OCI-LY3 (cell line): Measurements from ENCODE around the gene WNT11.

Experiments used
- EZH2phosphoT487 ChIP-seq: fragments of 200-600 bp; shearing (Covaris generic); IDR thresholded peaks from 2 replicates; pipeline ENCODE4 v1.6.1; 2018; ENCODE audit warnings: antibody characterized with exemption, mixed run types, low read depth
- TF ChIP-seq, protein P1 (sequence below): fragments of 200-600, 300-600 bp; sonication (generic); IDR thresholded peaks from 2 replicates; pipeline ENCODE4 v1.5.1; 2014; ENCODE audit warnings: antibody characterized with exemption, low read length, low read depth

- TF ChIP-seq, protein P1, sequence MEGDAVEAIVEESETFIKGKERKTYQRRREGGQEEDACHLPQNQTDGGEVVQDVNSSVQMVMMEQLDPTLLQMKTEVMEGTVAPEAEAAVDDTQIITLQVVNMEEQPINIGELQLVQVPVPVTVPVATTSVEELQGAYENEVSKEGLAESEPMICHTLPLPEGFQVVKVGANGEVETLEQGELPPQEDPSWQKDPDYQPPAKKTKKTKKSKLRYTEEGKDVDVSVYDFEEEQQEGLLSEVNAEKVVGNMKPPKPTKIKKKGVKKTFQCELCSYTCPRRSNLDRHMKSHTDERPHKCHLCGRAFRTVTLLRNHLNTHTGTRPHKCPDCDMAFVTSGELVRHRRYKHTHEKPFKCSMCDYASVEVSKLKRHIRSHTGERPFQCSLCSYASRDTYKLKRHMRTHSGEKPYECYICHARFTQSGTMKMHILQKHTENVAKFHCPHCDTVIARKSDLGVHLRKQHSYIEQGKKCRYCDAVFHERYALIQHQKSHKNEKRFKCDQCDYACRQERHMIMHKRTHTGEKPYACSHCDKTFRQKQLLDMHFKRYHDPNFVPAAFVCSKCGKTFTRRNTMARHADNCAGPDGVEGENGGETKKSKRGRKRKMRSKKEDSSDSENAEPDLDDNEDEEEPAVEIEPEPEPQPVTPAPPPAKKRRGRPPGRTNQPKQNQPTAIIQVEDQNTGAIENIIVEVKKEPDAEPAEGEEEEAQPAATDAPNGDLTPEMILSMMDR = no peak
- TF ChIP-seq EZH2phosphoT487 = no peak
Observed at GRCh38 chr11:76243193-76243956, 37.1 kb upstream of the WNT11 start.
